K562 (cell line): ENCODE measurements around the gene ATXN7. TPM values are rescaled to one million over a fixed set of nuclear protein-coding genes. Genes with fewer than 3 reads are reported as not detected.

ENCODE experiments used
- ATAC-seq: fragments of 200-7000 bp; cut with Tn5 transposase; 3 replicates; pipeline ENCODE4 v1.9.1; 2020; ENCODE audit warnings: moderate library complexity
- BruUV-seq: library from RNA; stranded (reverse); fragments of 400-500 nt; replicated peaks from 2 replicates; lab custom pipeline; 2021; lab: Mats Ljungman, UMichigan
- CTCF ChIA-PET: fragments of 300-600 bp; formaldehyde crosslinking; extraction: SDS; loops from one replicate; lab custom pipeline; 2021; ENCODE audit warnings: low intra/inter-chr PET ratio; lab: Yijun Ruan, JAX
- POLR2A ChIA-PET: fragments of 300-600, 350-650 bp; sonication (Branson Sonifier 250); formaldehyde crosslinking; extraction: SDS; loops from one replicate; lab custom pipeline; 2021; ENCODE audit warnings: antibody characterized with exemption, inconsistent platforms; lab: Yijun Ruan, JAX
- DNase-seq, 4 experiments: peaks; one replicate each; pipeline versions ENCODE4 v3.0.0 to v3.0.0-alpha.2; 2011 to 2018; ENCODE audit warnings: low spot score in 3 of 4, mixed read lengths in 3 of 4; ENCODE audit errors: extremely low read depth in 1 of 4
- FAIRE-seq: peaks from 2 replicates; lab custom pipeline; 2011; peaks lifted over from hg19 to GRCh38; lab: Jason Lieb, UNC
- H2AFZ ChIP-seq: 2 replicates; pipeline ENCODE4 v1.6.0; 2011; ENCODE audit warnings: low read depth, low read length, control low read depth, inconsistent platforms
- H3K27ac ChIP-seq: fragments of 200-600 bp; 3 replicates; pipeline ENCODE4 v1.8.0; 2011; ENCODE audit warnings: low read depth, mild to moderate bottlenecking, control low read depth, inconsistent platforms, low read length, moderate library complexity, mixed read lengths; ENCODE audit errors: extremely low read depth
- H3K27me3 ChIP-seq, 2 experiments: fragments of 300-600 bp in 1 of 2; 2 replicates in 1 of 2; 3 replicates in 1 of 2; pipeline versions ENCODE4 v1.6.0 to v1.8.0; 2011; ENCODE audit warnings: inconsistent platforms in 2 of 2, low read length in 2 of 2, mild to moderate bottlenecking in 1 of 2, mixed read lengths in 1 of 2, moderate library complexity in 1 of 2; ENCODE audit not compliant: control insufficient read depth in 2 of 2, insufficient read depth in 2 of 2
- H3K36me3 ChIP-seq: fragments of 300-600 bp; 3 replicates; pipeline ENCODE4 v1.8.0; 2011; ENCODE audit warnings: mild to moderate bottlenecking, low read length, inconsistent platforms; ENCODE audit not compliant: control insufficient read depth, insufficient read depth
- H3K4me1 ChIP-seq, 2 experiments: fragments of 200-600 bp in 1 of 2; replicated peaks in 1 of 2; 2 replicates in 1 of 2; 3 replicates in 1 of 2; pipeline versions ENCODE4 v1.5.1 to v1.8.0; 2011; ENCODE audit warnings: inconsistent platforms in 2 of 2, low read length in 2 of 2, mild to moderate bottlenecking in 1 of 2, mixed read lengths in 1 of 2, moderate library complexity in 1 of 2; ENCODE audit not compliant: control insufficient read depth in 2 of 2, insufficient read depth in 2 of 2
- H3K4me2 ChIP-seq: 2 replicates; pipeline ENCODE4 v1.6.1; 2011; ENCODE audit warnings: low read length, control low read depth, inconsistent platforms, mixed read lengths; ENCODE audit not compliant: insufficient read depth
- H3K4me3 ChIP-seq: fragments of 200-600 bp; sonication (generic), shearing (Covaris generic); 2 replicates; pipeline ENCODE4 v1.5.1; 2016; ENCODE audit warnings: control low read depth, inconsistent platforms
- H3K79me2 ChIP-seq: fragments of 200-600 bp; 3 replicates; pipeline ENCODE4 v1.8.0; 2011; ENCODE audit warnings: low read length, inconsistent platforms; ENCODE audit not compliant: control insufficient read depth, insufficient read depth
- H3K9ac ChIP-seq, 2 experiments: 2 replicates each; pipeline versions ENCODE4 v1.6.0 to v1.6.1; 2011; ENCODE audit warnings: low read depth in 2 of 2, low read length in 2 of 2, control low read depth in 1 of 2, inconsistent platforms in 1 of 2, mild to moderate bottlenecking in 1 of 2, mixed read lengths in 1 of 2; ENCODE audit not compliant: insufficient read depth in 1 of 2
- H3K9me1 ChIP-seq: one replicate; pipeline ENCODE4 v1.6.0; 2011; ENCODE audit warnings: inconsistent platforms, mild to moderate bottlenecking, low read length, moderate library complexity; ENCODE audit not compliant: control insufficient read depth, insufficient read depth
- H3K9me3 ChIP-seq: replicated peaks from 2 replicates; pipeline ENCODE4 v1.5.1; 2011; ENCODE audit warnings: low read depth, low read length, inconsistent platforms; ENCODE audit not compliant: control insufficient read depth, insufficient read depth
- H4K20me1 ChIP-seq: replicated peaks from 2 replicates; pipeline ENCODE4 v1.6.1; 2011; ENCODE audit warnings: low read length, inconsistent platforms, mixed read lengths; ENCODE audit not compliant: control insufficient read depth, insufficient read depth
- ARID4B ChIP-seq: sonication (generic); formaldehyde crosslinking; IDR thresholded peaks from 2 replicates; pipeline ENCODE4 v1.8.0; 2022; ENCODE audit warnings: mild to moderate bottlenecking, missing genetic modification reagents
- CBFB ChIP-seq: sonication (generic); formaldehyde crosslinking; IDR thresholded peaks from 2 replicates; pipeline ENCODE4 v1.4.0; 2020; ENCODE audit warnings: mild to moderate bottlenecking, missing genetic modification reagents
- MEF2A ChIP-seq: IDR thresholded peaks from 2 replicates; pipeline ENCODE4 v1.6.1; 2011; ENCODE audit warnings: low read depth, mild to moderate bottlenecking, low read length, moderate library complexity; ENCODE audit not compliant: control insufficient read depth
- MTF1 ChIP-seq: fragments of 250-450 bp; sonication (Bioruptor Pico); IDR thresholded peaks from 2 replicates; pipeline ENCODE4 v1.9.0; 2021; ENCODE audit warnings: moderate library complexity, mild to moderate bottlenecking, inconsistent platforms, borderline replicate concordance
- NR2C1 ChIP-seq, 2 experiments: fragments of 450-650 bp; IDR thresholded peaks; 2 replicates each; pipeline ENCODE4 v1.6.1; 2017; ENCODE audit warnings: mild to moderate bottlenecking in 2 of 2, antibody characterized with exemption in 1 of 2, inconsistent platforms in 1 of 2, missing compliant biosample characterization in 1 of 2, missing genetic modification characterization in 1 of 2
- SPI1 ChIP-seq: IDR thresholded peaks from 2 replicates; pipeline ENCODE4 v1.6.1; 2011; ENCODE audit warnings: low read depth, low read length, control low read depth, borderline replicate concordance
- ZNF644 ChIP-seq: fragments of 200-800 bp; sonication (Bioruptor generic); IDR thresholded peaks from 2 replicates; pipeline ENCODE4 v1.6.1; 2016; ENCODE audit warnings: low read depth, missing genetic modification characterization, missing compliant biosample characterization
- ZNF655 ChIP-seq: fragments of 250-450 bp; sonication (Bioruptor Pico); IDR thresholded peaks from 2 replicates; pipeline ENCODE4 v1.5.0; 2021
- ZNF785 ChIP-seq: fragments of 250-450 bp; sonication (Bioruptor Pico); IDR thresholded peaks from 2 replicates; pipeline ENCODE4 v1.4.0; 2020; ENCODE audit warnings: mild to moderate bottlenecking
- ZSCAN29 ChIP-seq: fragments of 450-650 bp; IDR thresholded peaks from 2 replicates; pipeline ENCODE4 v1.6.1; 2017
- WGBS: fragments of 100-300 bp; shearing (Covaris generic); methylation state at CpG from one replicate; pipeline ENCODE4 v1.1.6; 2016; ENCODE audit warnings: low coverage, mixed read lengths; ENCODE audit not compliant: insufficient coverage; ENCODE audit errors: missing lambda C conversion rate; 5-methylcytosine and 5-hydroxymethylcytosine counted together
- in situ Hi-C: fragments of 300-500 bp; cut with MboI; formaldehyde crosslinking; loops from 4 replicates; pipeline ENCODE4 v1.15.0; 2018; ENCODE audit warnings: inconsistent platforms, mixed read lengths
- intact Hi-C: fragments of 100-400 bp; cut with micrococcal nuclease; formaldehyde crosslinking; loops from 2 replicates; pipeline ENCODE4 v1.14.2; 2022
- polyA plus RNA-seq, 8 experiments: library from polyadenylated mRNA; depleted of rRNA in 4 of 8; stranded (reverse) in 5 of 8; unstranded in 3 of 8; fragments of >200 nt; fragmentation: Nextera tagmentation in 2 of 8; fragmentation: Illumina TruSeq in 1 of 8; extraction: Ambion mirVana in 2 of 8; extraction: Trizol in 1 of 8; gene quantifications; 2 replicates each; pipeline versions ENCODE4 v1.2.1 to v1.2.3, GENCODE V29; 2011 to 2014; ENCODE audit warnings: inconsistent platforms in 1 of 8, missing spikeins in 1 of 8
- total RNA-seq, 7 experiments: library from RNA; depleted of rRNA in 6 of 7; stranded (reverse); fragments of >200 nt in 6 of 7; fragmentation: Illumina TruSeq in 2 of 7; extraction: Trizol in 2 of 7; gene quantifications; 2 replicates each; pipeline versions ENCODE4 v1.2.1 to v1.2.3, GENCODE V29; 2011 to 2021; ENCODE audit warnings: low replicate concordance in 1 of 7

ATXN7 gene
- total and polyA plus RNA-seq, 9 of the 15 experiments (the other 6 are each of a cell fraction or from before 2014, with no cell fraction given) = 0.41 to 9.2 (median 6.7) TPM

GRCh38 chr3:63847718-63848450, 15.8 kb upstream of the ATXN7 start:
- in situ Hi-C loops (no loop called here), intact Hi-C loops (loop anchor here (10.0 kb wide), 1 partner anchor 167 kb away; no protein-coding TSS in a partner anchor)
- no peak for FAIRE-seq
- Histone ChIP-seq H2AFZ (no peak overlapping the region), H3K9ac (no peak overlapping the region), H4K20me1 (no peaks in the 10 kb centered on the region), H3K9me3 (no peaks in the 10 kb centered on the region), H3K79me2 (peaks cover 12% of the 10 kb centered on the region; the same call in 2 of the 3 replicates), H3K4me1 (no peaks in the 10 kb centered on the region), H3K4me3 (no peak overlapping the region), H3K27ac (no peak overlapping the region), H3K36me3 (peaks cover 2% of the 10 kb centered on the region; the same call in 1 of the 3 replicates), H3K9me1 (no peaks in the 10 kb centered on the region), H3K4me2 (no peak overlapping the region), H3K27me3 (no peaks in the 10 kb centered on the region)
- 33% methylated on average over 1 of the region's 1 CpG for WGBS
- no peak for ATAC-seq
- BruUV-seq = no TSS peak
- no peak for TF ChIP-seq CBFB (CRISPR knock-in tag)
- TF ChIP-seq ZNF644 (tag) = no peak
- TF ChIP-seq ZSCAN29 = no peak
- TF ChIP-seq NR2C1 (IDR thresholded peaks at IDR 0.05) = no peak
- no peak for TF ChIP-seq NR2C1 (tag; IDR thresholded peaks at IDR 0.05)
- no peak for TF ChIP-seq SPI1
- no peak for TF ChIP-seq ZNF655
- TF ChIP-seq MEF2A = no peak
- TF ChIP-seq ZNF785 = no peak
- no peak for TF ChIP-seq ARID4B (CRISPR knock-in tag)
- TF ChIP-seq MTF1 (CRISPR knock-in tag) = no peak
- CTCF ChIA-PET = no interaction called here
- no peak for DNase-seq
- POLR2A ChIA-PET = interaction anchor here (0.9 kb wide), 1 partner anchor 21 kb away, joined by 3 read pairs; no protein-coding TSS in a partner anchor
